GM21717 (cell line): ENCODE measurements around the gene B4GALNT4.
"Not testable (repeated sequence)": the region's sequence is repeated elsewhere in the genome, so short reads cannot be mapped to it uniquely, and the experiment has no call there.

Experiments used
- ATAC-seq: cut with Tn5 transposase; IDR thresholded peaks from one replicate; pipeline ENCODE4 v1.9.1; 2021; ENCODE audit warnings: mild to moderate bottlenecking, moderate library complexity; ENCODE audit not compliant: unreplicated experiment

B4GALNT4 gene

GRCh38 chr11:418343-419247, 49.3 kb downstream of the B4GALNT4 start:
- no peak for ATAC-seq

GRCh38 chr11:419248-420005, 50.1 kb downstream of the B4GALNT4 start:
- no peak for ATAC-seq

- no peak for ATAC-seq
Observed at GRCh38 chr11:420054-420910, 51.0 kb downstream of the B4GALNT4 start.

- no peak for ATAC-seq
Observed at GRCh38 chr11:420911-421321, 51.6 kb downstream of the B4GALNT4 start.

GRCh38 chr11:422249-422656, 53.0 kb downstream of the B4GALNT4 start:
- ATAC-seq, result no peak

GRCh38 chr11:424232-424631, 54.9 kb downstream of the B4GALNT4 start:
- no peak for ATAC-seq

GRCh38 chr11:424766-425165, 55.5 kb downstream of the B4GALNT4 start:
- not testable (repeated sequence) for ATAC-seq

GRCh38 chr11:425301-425700, 56.0 kb downstream of the B4GALNT4 start:
- ATAC-seq, result no peak

- ATAC-seq, result no peak
Observed at GRCh38 chr11:426851-427250, 57.6 kb downstream of the B4GALNT4 start.

- no peak for ATAC-seq
Observed at GRCh38 chr11:428295-428694, 59.0 kb downstream of the B4GALNT4 start.

GRCh38 chr11:429391-429790, 60.1 kb downstream of the B4GALNT4 start:
- no peak for ATAC-seq

GRCh38 chr11:429931-430456, 60.7 kb downstream of the B4GALNT4 start:
- ATAC-seq, result no peak
